ENCODE results near the gene EDNRA.
"Not testable (repeated sequence)": the region's sequence is repeated elsewhere in the genome, so short reads cannot be mapped to it uniquely, and the experiment has no call there.

EDNRA gene

GRCh38 chr4:147480891-147481576 lies at the start of gene EDNRA:
Gene EDNRA, plus strand, starts transcription at chr4:147481097. Its CDS starts 4,585 bp downstream, at chr4:147485682.
- Histone ChIP-seq H3K9me3 (ENCODE audit: low read length) (no peaks in the 10 kb centered on the region), H3K4me1 (ENCODE audit: insufficient read depth, low read length, severe bottlenecking) (no peaks in the 10 kb centered on the region), H3K79me2 (ENCODE audit: insufficient read depth, low read length) (no peaks in the 10 kb centered on the region), H3F3A (ENCODE audit: insufficient read depth, low read length) (no peaks in the 10 kb centered on the region), H3K36me3 (ENCODE audit: insufficient read depth, low read length) (no peaks in the 10 kb centered on the region), H3K27me3 (ENCODE audit: insufficient read depth, low read length) (no peaks in the 10 kb centered on the region), H3K4me2 (ENCODE audit: low read length) (no peak within 1 kb of the TSS), H3K9me2 (ENCODE audit: low read depth, low read length) (no peaks in the 10 kb centered on the region), H2AFZ (ENCODE audit: low read length) (no peak within 1 kb of the TSS), H3K9ac (ENCODE audit: low read length) (no peak within 1 kb of the TSS), H4K20me1 (ENCODE audit: insufficient read depth, low read length) (no peaks in the 10 kb centered on the region), H3K27ac (ENCODE audit: low read depth, low read length, poor library complexity, severe bottlenecking) (no peak within 1 kb of the TSS), H3K4me3 (ENCODE audit: low read depth, low read length, poor library complexity, severe bottlenecking) (no peak within 1 kb of the TSS)
- TF ChIP-seq CTCF (IDR thresholded peaks at IDR 0.05; ENCODE audit: low read length): no peak
- TF ChIP-seq EZH2 (IDR thresholded peaks at IDR 0.05; ENCODE audit: borderline replicate concordance, low read length): no peak

- H3F3A ChIP-seq (ENCODE audit: insufficient read depth, low read length); H3K4me3 ChIP-seq (ENCODE audit: low read depth, low read length, poor library complexity, severe bottlenecking); H2AFZ ChIP-seq (ENCODE audit: low read length); H3K4me1 ChIP-seq (ENCODE audit: insufficient read depth, low read length, severe bottlenecking); H3K27me3 ChIP-seq (ENCODE audit: insufficient read depth, low read length); H3K79me2 ChIP-seq (ENCODE audit: insufficient read depth, low read length); H3K4me2 ChIP-seq (ENCODE audit: low read length); H3K9me2 ChIP-seq (ENCODE audit: low read depth, low read length); H3K9ac ChIP-seq (ENCODE audit: low read length); H4K20me1 ChIP-seq (ENCODE audit: insufficient read depth, low read length); H3K27ac ChIP-seq (ENCODE audit: low read depth, low read length, poor library complexity, severe bottlenecking); H3K36me3 ChIP-seq (ENCODE audit: insufficient read depth, low read length); H3K9me3 ChIP-seq (ENCODE audit: low read length): not testable (repeated sequence)
Observed at GRCh38 chr4:147434370-147434769, 46.5 kb upstream of the EDNRA start.

GRCh38 chr4:147440442-147440841 lies 40.5 kb upstream of the EDNRA start:
- Histone ChIP-seq H3K27me3 (ENCODE audit: insufficient read depth, low read length) (no peaks in the 10 kb centered on the region), H3K4me1 (ENCODE audit: insufficient read depth, low read length, severe bottlenecking) (no peaks in the 10 kb centered on the region), H3K9me2 (ENCODE audit: low read depth, low read length) (no peaks in the 10 kb centered on the region), H3F3A (ENCODE audit: insufficient read depth, low read length) (no peaks in the 10 kb centered on the region), H3K27ac (ENCODE audit: low read depth, low read length, poor library complexity, severe bottlenecking) (no peak overlapping the region), H3K9me3 (ENCODE audit: low read length) (no peaks in the 10 kb centered on the region), H4K20me1 (ENCODE audit: insufficient read depth, low read length) (no peaks in the 10 kb centered on the region), H3K79me2 (ENCODE audit: insufficient read depth, low read length) (no peaks in the 10 kb centered on the region), H3K36me3 (ENCODE audit: insufficient read depth, low read length) (no peaks in the 10 kb centered on the region), H2AFZ (ENCODE audit: low read length) (no peak overlapping the region), H3K4me2 (ENCODE audit: low read length) (no peak overlapping the region), H3K9ac (ENCODE audit: low read length) (no peak overlapping the region), H3K4me3 (ENCODE audit: low read depth, low read length, poor library complexity, severe bottlenecking) (no peak overlapping the region)
- no peak for TF ChIP-seq CTCF (IDR thresholded peaks at IDR 0.05; ENCODE audit: low read length)
- no peak for TF ChIP-seq EZH2 (IDR thresholded peaks at IDR 0.05; ENCODE audit: borderline replicate concordance, low read length)

- H3K4me3 ChIP-seq (ENCODE audit: low read depth, low read length, poor library complexity, severe bottlenecking): no peak overlapping the region
- no peaks in the 10 kb centered on the region for H3K9me3 ChIP-seq (ENCODE audit: low read length)
Observed at GRCh38 chr4:147447786-147448185, 33.1 kb upstream of the EDNRA start.

More at GRCh38 chr4:147447786-147448185, 33.1 kb upstream of the EDNRA start:
- Histone ChIP-seq H4K20me1 (ENCODE audit: insufficient read depth, low read length) (no peaks in the 10 kb centered on the region), H3K9ac (ENCODE audit: low read length) (no peak overlapping the region), H3K4me2 (ENCODE audit: low read length) (no peak overlapping the region), H2AFZ (ENCODE audit: low read length) (no peak overlapping the region), H3K36me3 (ENCODE audit: insufficient read depth, low read length) (no peaks in the 10 kb centered on the region), H3K27ac (ENCODE audit: low read depth, low read length, poor library complexity, severe bottlenecking) (no peak overlapping the region), H3K4me1 (ENCODE audit: insufficient read depth, low read length, severe bottlenecking) (no peaks in the 10 kb centered on the region), H3K79me2 (ENCODE audit: insufficient read depth, low read length) (no peaks in the 10 kb centered on the region), H3K9me2 (ENCODE audit: low read depth, low read length) (no peaks in the 10 kb centered on the region), H3F3A (ENCODE audit: insufficient read depth, low read length) (no peaks in the 10 kb centered on the region), H3K27me3 (ENCODE audit: insufficient read depth, low read length) (no peaks in the 10 kb centered on the region)
- no peak for TF ChIP-seq CTCF (IDR thresholded peaks at IDR 0.05; ENCODE audit: low read length)
- TF ChIP-seq EZH2 (IDR thresholded peaks at IDR 0.05; ENCODE audit: borderline replicate concordance, low read length): no peak

Measured in OCI-LY1 (cell line).